GM12878 (cell line): ENCODE measurements around the gene CARD10. TPM values are rescaled to one million over a fixed set of nuclear protein-coding genes. Genes with fewer than 3 reads are reported as not detected.

Experiments
- ATAC-seq: fragments of 200-7000 bp; cut with Tn5 transposase; 3 replicates; pipeline ENCODE4 v1.9.1; 2020; ENCODE audit warnings: mild to moderate bottlenecking, moderate library complexity
- BruUV-seq: library from RNA; stranded (reverse); fragments of 400-500 nt; replicated peaks from 2 replicates; lab custom pipeline; 2021; lab: Mats Ljungman, UMichigan
- CTCF ChIA-PET: fragments of 300-600 bp; sonication (Branson Sonifier 250); formaldehyde crosslinking; extraction: SDS; loops from one replicate; lab custom pipeline; 2021; ENCODE audit warnings: inconsistent platforms; lab: Yijun Ruan, JAX
- POLR2A ChIA-PET: fragments of 350-600 bp; formaldehyde crosslinking; extraction: SDS; loops from one replicate; lab custom pipeline; 2021; ENCODE audit warnings: inconsistent platforms; lab: Charles Lee
- RAD21 ChIA-PET: fragments of 300-600 bp; sonication (Branson Sonifier 250); formaldehyde crosslinking; loops from one replicate; lab custom pipeline; 2023; ENCODE audit warnings: antibody characterized with exemption; ENCODE audit not compliant: unreplicated experiment; lab: Charles Lee
- SMC1A ChIA-PET: fragments of 300-600 bp; sonication (Branson Sonifier 250); formaldehyde crosslinking; loops from one replicate; lab custom pipeline; 2023; ENCODE audit not compliant: unreplicated experiment, uncharacterized antibody; lab: Charles Lee
- DNase-seq: peaks from one replicate; pipeline ENCODE4 v3.0.0-alpha.2; 2011; ENCODE audit warnings: low read depth, low spot score
- FAIRE-seq: peaks from 3 replicates; lab custom pipeline; 2011; peaks lifted over from hg19 to GRCh38; lab: Jason Lieb, UNC
- H2AFZ ChIP-seq: 2 replicates; pipeline ENCODE4 v1.6.0; 2011; ENCODE audit warnings: low read depth, low read length, control low read depth; ENCODE audit not compliant: control insufficient read depth
- H3K27ac ChIP-seq: 2 replicates; pipeline ENCODE4 v1.5.1; 2011; ENCODE audit warnings: control low read depth; ENCODE audit not compliant: control insufficient read depth, insufficient read depth
- H3K27me3 ChIP-seq, 2 experiments: replicated peaks in 1 of 2; 2 replicates each; pipeline versions ENCODE4 v1.6.0 to v1.6.1; 2011; ENCODE audit warnings: low read length in 1 of 2; ENCODE audit not compliant: control insufficient read depth in 2 of 2, insufficient read depth in 2 of 2
- H3K36me3 ChIP-seq, 2 experiments: 2 replicates each; pipeline ENCODE4 v1.5.1; 2011; ENCODE audit warnings: low read length in 1 of 2; ENCODE audit not compliant: control insufficient read depth in 2 of 2, insufficient read depth in 2 of 2
- H3K4me1 ChIP-seq: 2 replicates; pipeline ENCODE4 v1.6.1; 2011; ENCODE audit warnings: mild to moderate bottlenecking, low read length, moderate library complexity, mixed read lengths; ENCODE audit not compliant: control insufficient read depth, insufficient read depth
- H3K4me2 ChIP-seq: 2 replicates; pipeline ENCODE4 v1.6.0; 2011; ENCODE audit warnings: control low read depth; ENCODE audit not compliant: control insufficient read depth, insufficient read depth
- H3K4me3 ChIP-seq: fragments of 200-600 bp; sonication (generic); 2 replicates; pipeline ENCODE4 v1.5.1; 2016
- H3K79me2 ChIP-seq: 2 replicates; pipeline ENCODE4 v1.6.0; 2011; ENCODE audit warnings: low read length; ENCODE audit not compliant: control insufficient read depth, insufficient read depth
- H3K9ac ChIP-seq: 2 replicates; pipeline ENCODE4 v1.8.0; 2011; ENCODE audit warnings: low read length, control low read depth, mixed read lengths; ENCODE audit not compliant: control insufficient read depth, insufficient read depth
- H3K9me3 ChIP-seq: replicated peaks from 3 replicates; pipeline ENCODE4 v1.5.1; 2011; ENCODE audit warnings: mild to moderate bottlenecking, low read length; ENCODE audit not compliant: control insufficient read depth, insufficient read depth
- H4K20me1 ChIP-seq: 2 replicates; pipeline ENCODE4 v1.6.0; 2011; ENCODE audit not compliant: control insufficient read depth, insufficient read depth
- CHD2 ChIP-seq: IDR thresholded peaks from 2 replicates; pipeline ENCODE4 v1.6.1; 2011; ENCODE audit warnings: low read depth, low read length, improper control_type of control experiment, borderline replicate concordance
- FOS ChIP-seq: IDR thresholded peaks from 3 replicates; pipeline ENCODE4 v1.6.1; 2011; ENCODE audit warnings: borderline replicate concordance; ENCODE audit not compliant: insufficient read length; ENCODE audit errors: extremely low read depth
- HCFC1 ChIP-seq: fragments of 150-350 bp; IDR thresholded peaks from 2 replicates; pipeline ENCODE4 v1.6.1; 2014; ENCODE audit warnings: low read length
- MAX ChIP-seq: IDR thresholded peaks from 2 replicates; pipeline ENCODE4 v1.6.1; 2012; ENCODE audit warnings: low read depth, low read length, improper control_type of control experiment
- MXI1 ChIP-seq: fragments of 150-350 bp; IDR thresholded peaks from 2 replicates; pipeline ENCODE4 v1.6.1; 2011; ENCODE audit warnings: low read depth, mild to moderate bottlenecking, inconsistent platforms, low read length, improper control_type of control experiment
- NR2F1 ChIP-seq: fragments of 450-650 bp; conservative IDR thresholded peaks from 2 replicates; pipeline ENCODE4 v1.6.1; 2017; ENCODE audit warnings: mild to moderate bottlenecking
- POLR2AphosphoS2 ChIP-seq: IDR thresholded peaks from 2 replicates; pipeline ENCODE4 v1.6.1; 2011; ENCODE audit warnings: low read depth, mild to moderate bottlenecking, low read length, improper control_type of control experiment, moderate library complexity
- RELA ChIP-seq: fragments of 450-650 bp; IDR thresholded peaks from 2 replicates; pipeline ENCODE4 v1.8.0; 2014; ENCODE audit warnings: borderline replicate concordance; ENCODE audit not compliant: partially characterized antibody
- SMAD5 ChIP-seq: IDR thresholded peaks from 2 replicates; pipeline ENCODE4 v1.6.1; 2016; ENCODE audit warnings: antibody characterized with exemption, low read depth
- SP1 ChIP-seq: IDR thresholded peaks from one replicate; pipeline ENCODE4 v1.6.1; 2011; ENCODE audit warnings: low read depth, low read length
- ZNF274 ChIP-seq: IDR thresholded peaks from one replicate; pipeline ENCODE4 v1.8.0; 2011; ENCODE audit not compliant: insufficient read length, insufficient read depth
- WGBS: methylation state at CpG from one replicate; pipeline ENCODE4 v1.1.6; 2016; ENCODE audit warnings: low lambda C conversion rate; ENCODE audit not compliant: insufficient replicate concordance, insufficient coverage; ENCODE audit errors: missing lambda C conversion rate; 5-methylcytosine and 5-hydroxymethylcytosine counted together
- in situ Hi-C: fragments of 300-500 bp; cut with MboI; formaldehyde crosslinking; loops from 9 replicates; pipeline ENCODE4 v1.14.3; 2018; ENCODE audit warnings: mixed read lengths
- intact Hi-C: fragments of 100-400 bp; cut with micrococcal nuclease; formaldehyde crosslinking; loops from one replicate; pipeline ENCODE4 v1.14.2; 2022; ENCODE audit not compliant: unreplicated experiment
- polyA plus RNA-seq, 11 experiments: library from polyadenylated mRNA; depleted of rRNA in 4 of 11; unstranded in 6 of 11; stranded (reverse) in 5 of 11; fragments of >200 nt; fragmentation: Nextera tagmentation in 4 of 11; fragmentation: Illumina TruSeq in 1 of 11; extraction: Ambion mirVana in 4 of 11; extraction: Trizol in 1 of 11; gene quantifications; 1 replicate in 1 of 11; 2 replicates in 10 of 11; pipeline versions ENCODE4 v1.2.1 to v1.2.3, GENCODE V29; 2011 to 2016; ENCODE audit warnings: inconsistent platforms in 2 of 11, missing spikeins in 2 of 11, low read depth in 1 of 11
- total RNA-seq, 4 experiments: library from RNA; depleted of rRNA in 3 of 4; stranded (reverse); fragments of >200 nt in 3 of 4; fragmentation: Illumina TruSeq in 1 of 4; extraction: Trizol in 1 of 4; gene quantifications; 2 replicates each; pipeline versions ENCODE4 v1.2.1 to v1.2.3, GENCODE V29; 2013 to 2021
- TF ChIP-seq, protein P1 (sequence below): fragments of 450-650 bp; IDR thresholded peaks from 2 replicates; pipeline ENCODE4 v1.6.1; 2017; ENCODE audit warnings: low read depth, mild to moderate bottlenecking, moderate library complexity

The CARD10 gene
- total and polyA plus RNA-seq, 10 of the 15 experiments (the other 5 are each of a cell fraction or from before 2014, with no cell fraction given): 0.08 to 0.10 (median 0.10) TPM; not detected in 7

DNA sequence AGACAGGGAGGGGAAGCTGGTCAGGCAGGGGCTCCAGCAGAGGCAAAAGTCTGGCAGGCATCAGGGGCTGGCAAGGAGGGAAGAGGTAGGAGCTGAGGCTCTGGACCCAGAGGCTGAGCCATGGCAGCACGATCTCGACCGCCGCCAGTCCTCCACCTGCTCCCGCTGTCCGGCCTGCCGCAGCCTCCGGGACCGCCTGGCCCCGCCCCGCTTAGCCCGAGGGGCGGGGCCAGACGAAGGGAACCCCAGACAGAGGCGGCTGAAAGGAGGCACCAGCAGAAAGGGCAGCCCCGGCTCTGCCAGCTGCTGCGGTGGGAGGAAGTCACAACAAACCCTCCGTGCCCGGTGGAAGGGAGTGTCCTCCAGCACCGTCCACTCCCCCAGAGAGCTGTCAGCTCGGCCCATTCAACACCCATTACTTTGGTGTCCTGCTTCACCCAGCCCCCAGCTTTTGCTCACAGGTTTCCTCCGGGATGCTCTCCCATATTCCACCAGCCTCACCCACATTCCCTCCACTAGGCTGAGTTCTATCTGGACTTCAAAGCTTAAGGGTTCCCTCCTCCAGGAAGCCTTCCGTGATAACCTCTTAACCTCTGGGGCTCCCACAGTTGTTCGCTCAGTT, 32.9 kb downstream of the CARD10 start, which contains the start of gene MFNG (continued):
- TF ChIP-seq ZNF274: no peak

DNA sequence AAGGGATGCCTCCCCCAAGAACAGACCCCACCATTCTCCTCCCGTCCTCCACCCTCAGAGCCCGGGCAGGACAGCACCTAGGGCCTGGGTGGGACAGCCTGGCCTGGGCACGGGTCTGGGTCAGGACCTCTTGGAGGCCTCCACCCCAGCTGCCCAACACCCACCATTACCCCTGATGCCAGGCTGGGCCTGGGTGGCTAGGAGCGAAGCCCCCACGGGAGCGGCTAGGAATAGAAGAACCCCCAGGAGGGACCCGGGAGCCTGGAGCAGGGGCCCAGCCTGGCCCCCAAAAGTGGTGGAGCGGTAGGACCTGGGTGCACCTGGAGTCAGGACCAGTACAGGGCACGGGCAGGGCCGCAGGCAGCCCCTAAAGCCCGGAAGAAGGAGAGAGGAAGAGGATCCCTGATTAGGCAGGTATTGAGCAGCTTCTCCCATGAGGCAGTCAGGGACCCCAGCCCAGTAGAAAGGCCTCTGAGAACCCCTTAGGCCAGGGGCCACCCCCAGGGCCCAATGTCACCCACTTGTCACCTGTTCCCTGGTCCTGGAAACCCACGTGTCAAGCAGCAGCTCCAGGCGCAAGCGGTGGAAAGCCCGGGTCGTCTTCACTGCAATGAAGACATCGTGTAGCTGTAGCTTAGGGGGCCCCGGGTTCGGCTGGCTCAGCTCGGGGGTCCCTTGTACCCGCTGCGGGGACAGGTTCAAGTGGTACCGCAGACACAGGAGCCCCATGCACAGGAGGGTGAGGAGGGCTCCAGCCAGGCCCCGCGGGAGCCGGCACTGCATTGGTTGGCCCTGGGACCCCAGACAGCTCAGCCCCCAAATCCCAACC, 33.6 kb downstream of the CARD10 start:
- intact Hi-C loops (no loop called here), in situ Hi-C loops (no loop called here)
- peak overlapping the region; percentile 98 for H3K9ac ChIP-seq
- H3K27ac ChIP-seq: peak overlapping the region; percentile 97
- ChIA-PET RAD21 (interaction anchor here (0.8 to 2.1 kb wide), 3 partner anchors 81 to 243 kb away, joined by 3 to 10 read pairs (median 3); no protein-coding TSS in a partner anchor), CTCF (interaction anchor here (0.6 to 4.0 kb wide), 11 partner anchors 12 to 703 kb away, joined by 3 to 27 read pairs (median 4); no protein-coding TSS in a partner anchor)
- peaks cover 25% of the 10 kb centered on the region for H3K4me1 ChIP-seq
- DNase-seq (no peak), ATAC-seq (peak; percentile 35)
- WGBS: under 1% methylated on average over 26 of the region's 26 CpGs
- TF ChIP-seq FOS: no peak
- peak; percentile 35; the same call in 1 of the 2 replicates for TF ChIP-seq SMAD5
- 0 out of 2 replicates have a peak, but pooled peaks have one; percentile 22 for TF ChIP-seq POLR2AphosphoS2
- TF ChIP-seq CHD2: no peak
- TF ChIP-seq HCFC1: no peak
- peak; percentile 35; the same call in 1 of the 2 replicates for TF ChIP-seq MXI1
- no peak for TF ChIP-seq RELA
- TF ChIP-seq NR2F1: peak; percentile 76
- TF ChIP-seq, protein P1, sequence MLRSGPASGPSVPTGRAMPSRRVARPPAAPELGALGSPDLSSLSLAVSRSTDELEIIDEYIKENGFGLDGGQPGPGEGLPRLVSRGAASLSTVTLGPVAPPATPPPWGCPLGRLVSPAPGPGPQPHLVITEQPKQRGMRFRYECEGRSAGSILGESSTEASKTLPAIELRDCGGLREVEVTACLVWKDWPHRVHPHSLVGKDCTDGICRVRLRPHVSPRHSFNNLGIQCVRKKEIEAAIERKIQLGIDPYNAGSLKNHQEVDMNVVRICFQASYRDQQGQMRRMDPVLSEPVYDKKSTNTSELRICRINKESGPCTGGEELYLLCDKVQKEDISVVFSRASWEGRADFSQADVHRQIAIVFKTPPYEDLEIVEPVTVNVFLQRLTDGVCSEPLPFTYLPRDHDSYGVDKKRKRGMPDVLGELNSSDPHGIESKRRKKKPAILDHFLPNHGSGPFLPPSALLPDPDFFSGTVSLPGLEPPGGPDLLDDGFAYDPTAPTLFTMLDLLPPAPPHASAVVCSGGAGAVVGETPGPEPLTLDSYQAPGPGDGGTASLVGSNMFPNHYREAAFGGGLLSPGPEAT: peak; percentile 47; the same call in 1 of the 2 replicates
- peak; percentile 44 for TF ChIP-seq SP1
- peak; percentile 29; the same call in 1 of the 2 replicates for TF ChIP-seq MAX
- TF ChIP-seq, all 136 proteins: peak for 7
- H3K4me2 ChIP-seq: peak overlapping the region; percentile 100
- peak overlapping the region; percentile 84 for H2AFZ ChIP-seq
- no peaks in the 10 kb centered on the region for H3K9me3 ChIP-seq
- FAIRE-seq: no peak
- H4K20me1 ChIP-seq: no peaks in the 10 kb centered on the region
- no peaks in the 10 kb centered on the region for H3K27me3 ChIP-seq
- POLR2A ChIA-PET: interaction anchor here (0.5 to 2.9 kb wide), 6 partner anchors 80 to 245 kb away, joined by 3 to 12 read pairs (median 4); partner anchors contain the start of gene GGA1
- peaks cover 0 to under 1% of the 10 kb centered on the region in 2 experiments; a peak in 1 of 4 replicates for H3K36me3 ChIP-seq
- peak overlapping the region; percentile 94 for H3K4me3 ChIP-seq
- BruUV-seq: TSS peak; percentile 62
- SMC1A ChIA-PET: interaction anchor here (1.4 to 2.8 kb wide), 8 partner anchors 11 to 123 kb away, joined by 3 to 13 read pairs (median 5); partner anchors contain the start of gene GGA1
- peaks cover 54% of the 10 kb centered on the region for H3K79me2 ChIP-seq
